Astrocyte (in vitro differentiated cells and primary cell): ENCODE results near the gene PMAIP1. TPM values are rescaled to one million over a fixed set of nuclear protein-coding genes. Genes with fewer than 3 reads are reported as not detected.

Experiments
- DNase-seq: peaks from one replicate; pipeline ENCODE4 v3.0.0-alpha.2; 2010; ENCODE audit warnings: low read depth
- FAIRE-seq: peaks from 2 replicates; lab custom pipeline; 2011; peaks lifted over from hg19 to GRCh38; lab: Jason Lieb, UNC
- H2AFZ ChIP-seq: 2 replicates; pipeline ENCODE4 v1.6.0; 2012; ENCODE audit warnings: low read depth, low read length, inconsistent platforms
- H3K27ac ChIP-seq: 2 replicates; pipeline ENCODE4 v1.5.1; 2011; ENCODE audit warnings: low read depth, low read length, inconsistent platforms
- H3K27me3 ChIP-seq: 2 replicates; pipeline ENCODE4 v1.6.0; 2011; ENCODE audit warnings: low read length, inconsistent platforms; ENCODE audit not compliant: insufficient read depth
- H3K36me3 ChIP-seq: 2 replicates; pipeline ENCODE4 v1.5.1; 2011; ENCODE audit warnings: low read length, inconsistent platforms; ENCODE audit not compliant: insufficient read depth
- H3K4me1 ChIP-seq: 2 replicates; pipeline ENCODE4 v1.5.1; 2011; ENCODE audit warnings: low read length, inconsistent platforms; ENCODE audit not compliant: insufficient read depth
- H3K4me2 ChIP-seq: 2 replicates; pipeline ENCODE4 v1.6.0; 2012; ENCODE audit warnings: low read length, inconsistent platforms
- H3K4me3 ChIP-seq: 2 replicates; pipeline ENCODE4 v1.5.1; 2011; ENCODE audit warnings: low read depth, mild to moderate bottlenecking, low read length, inconsistent platforms; ENCODE audit not compliant: insufficient read depth
- H3K79me2 ChIP-seq: 2 replicates; pipeline ENCODE4 v1.6.0; 2012; ENCODE audit warnings: mild to moderate bottlenecking, low read length, inconsistent platforms; ENCODE audit not compliant: insufficient read depth
- H3K9ac ChIP-seq: 2 replicates; pipeline ENCODE4 v1.6.0; 2012; ENCODE audit warnings: mild to moderate bottlenecking, low read length, inconsistent platforms
- H3K9me3 ChIP-seq: 2 replicates; pipeline ENCODE4 v1.5.1; 2012; ENCODE audit warnings: low read depth, mild to moderate bottlenecking, low read length, inconsistent platforms; ENCODE audit not compliant: insufficient read depth
- H4K20me1 ChIP-seq: 2 replicates; pipeline ENCODE4 v1.6.0; 2012; ENCODE audit warnings: low read length, inconsistent platforms; ENCODE audit not compliant: insufficient read depth
- H3K27ac Mint-ChIP-seq: one replicate; pipeline ENCODE4 v1.8.0; 2021; ENCODE audit warnings: mild to moderate bottlenecking, mixed read lengths; ENCODE audit not compliant: unreplicated experiment
- H3K27me3 Mint-ChIP-seq: one replicate; pipeline ENCODE4 v1.8.0; 2021; ENCODE audit warnings: low read depth, mixed read lengths; ENCODE audit not compliant: unreplicated experiment
- H3K36me3 Mint-ChIP-seq: one replicate; pipeline ENCODE4 v1.8.0; 2021; ENCODE audit warnings: low read depth, mixed read lengths; ENCODE audit not compliant: unreplicated experiment
- H3K4me1 Mint-ChIP-seq: one replicate; pipeline ENCODE4 v1.8.0; 2021; ENCODE audit warnings: low read depth, mixed read lengths; ENCODE audit not compliant: unreplicated experiment
- H3K4me3 Mint-ChIP-seq: one replicate; pipeline ENCODE4 v1.8.0; 2021; ENCODE audit warnings: mild to moderate bottlenecking, moderate library complexity, mixed read lengths; ENCODE audit not compliant: unreplicated experiment
- H3K9me3 Mint-ChIP-seq: one replicate; pipeline ENCODE4 v1.8.0; 2021; ENCODE audit warnings: mild to moderate bottlenecking, mixed read lengths; ENCODE audit not compliant: unreplicated experiment
- CTCF ChIP-seq: IDR thresholded peaks from 2 replicates; pipeline ENCODE4 v1.5.1; 2011; ENCODE audit warnings: low read depth, mild to moderate bottlenecking, inconsistent platforms, low read length, moderate library complexity; ENCODE audit not compliant: insufficient read depth
- EZH2 ChIP-seq: IDR thresholded peaks from 2 replicates; pipeline ENCODE4 v1.6.1; 2012; ENCODE audit warnings: mild to moderate bottlenecking, low read length, inconsistent platforms; ENCODE audit not compliant: insufficient read depth
- total RNA-seq: library from RNA; stranded (reverse); gene quantifications from 2 replicates; pipeline ENCODE4 v1.2.1, GENCODE V29; 2021

PMAIP1 gene
- total RNA-seq, 1 donor from 2014 or later = 98.1 TPM

- Histone ChIP-seq H3K9me3 (no peaks in the 10 kb centered on the region), H3K27me3 (no peaks in the 10 kb centered on the region), H3K9ac (no peak overlapping the region), H2AFZ (no peak overlapping the region), H3K27ac (no peak overlapping the region), H3K4me3 (no peak overlapping the region), H4K20me1 (no peaks in the 10 kb centered on the region), H3K79me2 (no peaks in the 10 kb centered on the region), H3K36me3 (no peaks in the 10 kb centered on the region), H3K4me2 (no peak overlapping the region), H3K4me1 (peaks cover 3% of the 10 kb centered on the region)
- no peaks in the 10 kb centered on the region for H3K36me3 Mint-ChIP-seq
- FAIRE-seq (no peak), DNase-seq (no peak)
- TF ChIP-seq EZH2 (no peak), CTCF (no peak)
- H3K4me3 Mint-ChIP-seq = no peak overlapping the region
- no peaks in the 10 kb centered on the region for H3K4me1 Mint-ChIP-seq
- H3K27ac Mint-ChIP-seq = no peak overlapping the region
- H3K27me3 Mint-ChIP-seq = no peaks in the 10 kb centered on the region
- H3K9me3 Mint-ChIP-seq = no peaks in the 10 kb centered on the region
These were observed 40.3 kb downstream of the PMAIP1 start for GRCh38 chr18:59940068-59940467.

- no peaks in the 10 kb centered on the region for H3K27me3 ChIP-seq
- H3K36me3 ChIP-seq = no peaks in the 10 kb centered on the region
- no peak overlapping the region for H3K4me3 ChIP-seq
- H2AFZ ChIP-seq = no peak overlapping the region
- no peaks in the 10 kb centered on the region for H4K20me1 ChIP-seq
- no peaks in the 10 kb centered on the region for H3K79me2 ChIP-seq
- Mint-ChIP-seq H3K36me3 (no peaks in the 10 kb centered on the region), H3K4me1 (no peaks in the 10 kb centered on the region), H3K27ac (no peak overlapping the region), H3K9me3 (no peaks in the 10 kb centered on the region), H3K4me3 (no peak overlapping the region), H3K27me3 (no peaks in the 10 kb centered on the region)
- H3K4me1 ChIP-seq = peaks cover 3% of the 10 kb centered on the region
- H3K9ac ChIP-seq = no peak overlapping the region
- H3K27ac ChIP-seq = no peak overlapping the region
- no peak overlapping the region for H3K4me2 ChIP-seq
- H3K9me3 ChIP-seq = no peaks in the 10 kb centered on the region
- DNase-seq = no peak
- TF ChIP-seq EZH2 (no peak), CTCF (no peak)
- FAIRE-seq = no peak
These were observed 41.5 kb downstream of the PMAIP1 start for GRCh38 chr18:59941331-59941730.

GRCh38 chr18:59942601-59943000 lies 42.8 kb downstream of the PMAIP1 start:
- H3K36me3 Mint-ChIP-seq = no peaks in the 10 kb centered on the region
- H4K20me1 ChIP-seq = no peaks in the 10 kb centered on the region
- H3K4me1 Mint-ChIP-seq = no peaks in the 10 kb centered on the region
- H3K79me2 ChIP-seq = no peaks in the 10 kb centered on the region
- no peak overlapping the region for H3K27ac Mint-ChIP-seq
- no peaks in the 10 kb centered on the region for H3K36me3 ChIP-seq
- H3K4me3 Mint-ChIP-seq = no peak overlapping the region
- H3K4me2 ChIP-seq = no peak overlapping the region
- H3K27ac ChIP-seq = no peak overlapping the region
- no peaks in the 10 kb centered on the region for H3K27me3 Mint-ChIP-seq
- no peak overlapping the region for H3K4me3 ChIP-seq
- DNase-seq = no peak
- H3K27me3 ChIP-seq = no peaks in the 10 kb centered on the region
- H3K4me1 ChIP-seq = peaks cover 3% of the 10 kb centered on the region
- H3K9ac ChIP-seq = no peak overlapping the region
- H3K9me3 ChIP-seq = no peaks in the 10 kb centered on the region
- no peak for FAIRE-seq
- TF ChIP-seq CTCF = no peak
- no peak for TF ChIP-seq EZH2
- no peaks in the 10 kb centered on the region for H3K9me3 Mint-ChIP-seq
- H2AFZ ChIP-seq = no peak overlapping the region
